Measurements from ENCODE around the gene SIRT1.
A peak's percentile ranks its signal among the peaks of the same experiment; 100 is the strongest.
"Not testable (repeated sequence)": the region's sequence is repeated elsewhere in the genome, so short reads cannot be mapped to it uniquely, and the experiment has no call there.

Gene SIRT1

GRCh38 chr10:67877421-67877820, 7.0 kb upstream of the SIRT1 start:
- not testable (repeated sequence) for DNase-seq

DNA sequence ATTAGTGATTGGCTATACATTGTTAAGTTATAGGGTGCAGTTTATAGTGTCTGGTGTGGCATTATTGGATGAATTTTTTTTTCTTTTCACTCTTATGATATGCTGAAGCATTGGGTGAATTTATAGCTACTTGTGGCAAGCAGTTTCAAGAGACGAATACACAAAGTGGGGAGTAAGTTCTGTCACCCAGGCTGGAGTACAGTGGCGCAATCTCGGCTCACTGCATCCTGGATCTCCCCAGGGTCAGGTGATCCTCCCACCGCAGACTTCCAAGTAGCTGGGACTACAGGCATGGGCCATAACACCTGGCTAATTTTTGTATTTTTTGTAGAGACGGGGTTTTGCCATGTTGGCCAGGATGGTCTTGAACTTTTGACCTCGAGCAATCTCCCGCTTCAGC, 6.3 kb upstream of the SIRT1 start:
- no peak for DNase-seq

GRCh38 chr10:67883710-67884312, 645 bp upstream of the SIRT1 start:
- no peak for DNase-seq

DNA sequence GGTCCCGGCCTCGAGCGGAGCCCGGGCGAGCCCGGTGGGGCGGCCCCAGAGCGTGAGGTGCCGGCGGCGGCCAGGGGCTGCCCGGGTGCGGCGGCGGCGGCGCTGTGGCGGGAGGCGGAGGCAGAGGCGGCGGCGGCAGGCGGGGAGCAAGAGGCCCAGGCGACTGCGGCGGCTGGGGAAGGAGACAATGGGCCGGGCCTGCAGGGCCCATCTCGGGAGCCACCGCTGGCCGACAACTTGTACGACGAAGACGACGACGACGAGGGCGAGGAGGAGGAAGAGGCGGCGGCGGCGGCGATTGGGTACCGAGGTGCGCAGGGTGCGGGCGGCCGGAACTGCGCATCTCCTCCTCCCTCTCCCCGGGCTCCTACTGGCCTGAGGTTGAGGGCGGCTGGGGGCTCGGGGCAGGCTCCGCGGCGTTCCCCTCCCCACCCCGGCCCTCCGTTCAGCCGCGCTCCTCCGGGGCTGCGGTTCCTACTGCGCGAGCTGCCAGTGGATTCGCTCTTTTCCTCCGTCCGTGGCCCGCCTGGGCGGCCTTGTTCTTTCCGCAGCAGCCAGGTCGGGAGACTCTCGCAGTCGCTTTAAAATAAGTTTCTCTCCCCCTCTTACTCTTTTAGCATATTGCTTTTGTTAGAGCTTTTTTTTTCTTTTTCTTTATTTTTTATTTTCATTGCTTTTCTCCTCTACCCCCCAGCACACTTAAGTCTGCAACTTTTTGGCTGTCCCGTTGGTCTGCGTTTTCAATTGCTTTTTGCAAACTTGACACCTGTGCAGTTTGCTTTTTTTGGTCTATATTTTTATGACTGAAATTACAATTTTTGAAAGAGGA, 600 bp downstream of the SIRT1 start:
- peak in 1 of 2 experiments; percentile 32 for DNase-seq

DNA sequence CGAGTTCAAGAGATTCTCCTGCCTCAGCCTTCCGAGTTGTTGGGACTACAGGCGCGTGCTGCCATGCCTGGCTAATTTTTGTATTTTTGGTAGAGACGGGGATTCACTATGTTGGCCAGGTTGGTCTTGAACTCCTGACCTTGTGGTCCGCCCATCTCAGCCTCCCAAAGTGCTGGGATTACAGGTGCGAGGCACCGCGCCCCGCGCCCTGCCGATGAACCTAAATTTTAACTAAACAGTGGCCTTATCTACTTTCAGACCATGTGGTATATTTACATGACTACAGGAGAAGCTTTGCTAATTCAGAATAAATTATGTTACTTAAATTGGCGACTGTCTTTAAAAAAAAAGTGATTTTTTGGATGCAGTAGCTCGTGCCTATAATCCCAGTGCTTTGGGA, 9.2 kb downstream of the SIRT1 start:
- DNase-seq = no peak

- no peak for DNase-seq
Measured at GRCh38 chr10:67903581-67903980, 19.1 kb downstream of the SIRT1 start.

DNA sequence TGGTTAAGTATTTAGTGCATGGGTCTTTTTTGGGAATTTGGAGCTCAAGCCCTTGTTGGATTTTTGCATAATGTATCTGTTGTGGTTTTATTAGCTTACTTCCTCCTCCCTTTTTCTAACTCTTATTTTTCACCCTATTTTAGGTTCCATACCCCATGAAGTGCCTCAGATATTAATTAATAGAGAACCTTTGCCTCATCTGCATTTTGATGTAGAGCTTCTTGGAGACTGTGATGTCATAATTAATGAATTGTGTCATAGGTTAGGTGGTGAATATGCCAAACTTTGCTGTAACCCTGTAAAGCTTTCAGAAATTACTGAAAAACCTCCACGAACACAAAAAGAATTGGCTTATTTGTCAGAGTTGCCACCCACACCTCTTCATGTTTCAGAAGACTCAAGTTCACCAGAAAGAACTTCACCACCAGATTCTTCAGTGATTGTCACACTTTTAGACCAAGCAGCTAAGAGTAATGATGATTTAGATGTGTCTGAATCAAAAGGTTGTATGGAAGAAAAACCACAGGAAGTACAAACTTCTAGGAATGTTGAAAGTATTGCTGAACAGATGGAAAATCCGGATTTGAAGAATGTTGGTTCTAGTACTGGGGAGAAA, 28.0 kb downstream of the SIRT1 start:
- no peak for DNase-seq

- DNase-seq = no peak
Measured at GRCh38 chr10:67914777-67915340, 30.4 kb downstream of the SIRT1 start.

- no peak for DNase-seq
Measured at GRCh38 chr10:67917169-67917568, 32.7 kb downstream of the SIRT1 start.

DNA sequence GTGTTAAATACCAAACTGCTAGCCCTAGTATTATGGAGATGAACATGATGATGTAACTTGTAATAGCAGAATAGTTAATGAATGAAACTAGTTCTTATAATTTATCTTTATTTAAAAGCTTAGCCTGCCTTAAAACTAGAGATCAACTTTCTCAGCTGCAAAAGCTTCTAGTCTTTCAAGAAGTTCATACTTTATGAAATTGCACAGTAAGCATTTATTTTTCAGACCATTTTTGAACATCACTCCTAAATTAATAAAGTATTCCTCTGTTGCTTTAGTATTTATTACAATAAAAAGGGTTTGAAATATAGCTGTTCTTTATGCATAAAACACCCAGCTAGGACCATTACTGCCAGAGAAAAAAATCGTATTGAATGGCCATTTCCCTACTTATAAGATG, 33.2 kb downstream of the SIRT1 start:
- DNase-seq = no peak

DNA sequence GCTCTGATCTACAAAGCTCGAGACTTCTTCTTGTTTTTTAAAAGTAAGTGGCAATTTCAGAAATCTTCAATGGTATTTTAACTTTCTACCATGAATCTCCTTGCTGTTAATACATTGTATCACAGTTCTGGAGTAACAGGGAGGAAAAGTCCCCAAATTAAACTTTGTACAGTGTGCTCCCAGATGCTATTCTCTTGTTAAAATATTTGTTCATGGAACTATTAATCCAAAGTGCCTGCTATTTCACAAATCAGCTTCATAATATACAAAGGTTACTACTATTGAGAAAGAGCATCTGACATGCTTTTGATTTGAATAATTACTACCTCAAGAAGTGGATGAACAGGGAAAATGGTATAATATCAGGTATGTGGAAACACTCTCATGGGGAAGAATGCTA, 36.6 kb downstream of the SIRT1 start:
- DNase-seq = no peak

GRCh38 chr10:67923551-67923950, 39.1 kb downstream of the SIRT1 start:
- no peak for DNase-seq

GRCh38 chr10:67924136-67924535, 39.7 kb downstream of the SIRT1 start:
- no peak for DNase-seq

GRCh38 chr10:67925449-67926005, 41.1 kb downstream of the SIRT1 start:
- no peak for DNase-seq

DNA sequence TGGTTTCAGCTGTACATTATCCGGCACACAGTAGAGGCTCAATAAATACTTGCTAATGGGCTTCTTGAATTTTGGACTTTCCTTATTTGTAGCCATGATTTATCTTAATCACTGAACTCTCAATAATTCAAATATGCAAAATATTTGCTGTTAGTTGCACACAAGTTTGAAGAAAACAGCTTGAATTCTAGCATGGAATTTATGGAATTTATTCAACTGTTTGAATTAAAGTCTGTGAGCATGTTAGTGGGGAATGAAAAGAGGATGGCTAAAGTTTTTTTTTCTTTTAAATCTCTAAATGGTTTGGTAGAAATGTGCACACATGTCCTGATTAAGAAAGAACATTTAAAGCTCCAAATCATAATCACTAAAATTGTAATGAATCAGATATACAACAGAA, 42.5 kb downstream of the SIRT1 start:
- no peak for DNase-seq

GRCh38 chr10:67933199-67933598, 48.7 kb downstream of the SIRT1 start:
- no peak for DNase-seq

DNA sequence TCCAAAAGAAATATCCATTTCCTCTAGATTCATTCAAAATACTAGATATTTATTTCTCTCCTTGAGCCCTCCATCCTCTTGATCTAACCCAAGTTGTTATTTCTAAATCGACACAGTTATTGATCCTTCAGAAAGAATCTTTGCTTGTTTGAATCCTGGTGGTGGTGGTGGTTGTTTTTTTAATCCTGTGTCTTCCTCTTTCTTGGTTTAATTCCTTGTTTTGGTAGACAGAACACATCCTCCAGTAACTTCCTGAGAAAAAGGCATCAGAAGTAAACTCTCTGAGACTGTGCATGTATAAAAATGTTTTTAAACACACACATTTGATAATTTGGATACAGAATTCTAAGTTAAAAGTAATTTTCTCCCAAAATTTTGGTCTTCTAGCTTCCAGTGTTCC, 49.9 kb downstream of the SIRT1 start:
- no peak for DNase-seq

DNA sequence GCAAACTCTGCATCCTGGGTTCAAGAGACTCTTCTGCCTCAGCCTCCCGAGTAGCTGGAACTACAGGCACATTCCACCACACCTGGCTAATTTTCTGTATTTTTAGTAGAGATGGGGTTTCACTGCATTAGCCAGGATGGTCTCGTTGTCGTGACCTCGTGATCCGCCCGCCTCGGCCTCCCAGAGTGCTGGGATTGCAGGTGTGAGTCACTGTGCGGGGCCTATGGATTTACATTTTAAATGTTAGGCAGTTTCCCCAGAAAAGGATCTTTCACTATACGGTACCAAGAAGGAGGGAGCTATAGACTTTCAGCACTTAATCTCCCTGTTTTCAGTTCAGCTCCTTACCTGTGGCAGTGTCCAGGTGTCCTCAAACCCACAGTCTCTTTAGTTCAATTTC, 50.8 kb downstream of the SIRT1 start:
- no peak for DNase-seq

DNA sequence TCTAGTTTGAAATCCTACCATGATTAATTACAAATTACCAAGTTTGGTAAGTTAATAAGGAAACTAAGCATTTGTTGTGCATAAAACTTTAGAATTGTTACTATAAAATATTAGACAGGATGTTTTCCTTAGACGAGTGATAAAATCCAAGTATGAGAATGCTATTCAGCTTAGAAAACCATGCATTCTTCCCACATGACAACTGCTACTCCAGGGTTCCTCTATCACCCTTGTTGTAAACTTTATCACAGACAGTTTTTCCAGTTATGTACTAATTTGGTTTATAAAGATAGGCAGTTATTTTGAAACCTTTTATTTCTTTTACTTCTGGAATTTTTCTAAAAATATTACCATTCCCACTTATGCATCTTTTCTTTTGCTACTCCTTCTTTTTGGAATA, 52.0 kb downstream of the SIRT1 start:
- DNase-seq = no peak

GRCh38 chr10:67943917-67944316, 59.5 kb downstream of the SIRT1 start:
- DNase-seq = no peak

DNA sequence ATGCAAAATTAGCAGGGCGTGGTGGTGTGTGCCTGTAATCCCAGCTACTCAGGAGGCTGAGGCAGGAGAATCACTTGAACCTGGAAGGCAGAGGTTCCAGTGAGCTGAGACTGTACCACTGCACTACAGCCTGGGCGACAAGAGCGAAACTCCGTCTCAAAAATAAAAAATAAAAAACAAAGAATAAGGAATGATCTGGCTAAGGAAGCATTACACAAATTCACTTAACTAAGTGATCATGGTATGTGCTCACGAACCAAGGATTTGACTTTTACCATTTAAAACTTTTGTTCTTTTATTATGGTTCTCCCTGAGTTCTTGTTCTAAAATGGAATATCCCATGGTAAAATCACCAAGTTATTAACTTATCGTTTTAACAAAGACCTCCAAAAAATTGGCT, 71.2 kb downstream of the SIRT1 start:
- DNase-seq = no peak

DNA sequence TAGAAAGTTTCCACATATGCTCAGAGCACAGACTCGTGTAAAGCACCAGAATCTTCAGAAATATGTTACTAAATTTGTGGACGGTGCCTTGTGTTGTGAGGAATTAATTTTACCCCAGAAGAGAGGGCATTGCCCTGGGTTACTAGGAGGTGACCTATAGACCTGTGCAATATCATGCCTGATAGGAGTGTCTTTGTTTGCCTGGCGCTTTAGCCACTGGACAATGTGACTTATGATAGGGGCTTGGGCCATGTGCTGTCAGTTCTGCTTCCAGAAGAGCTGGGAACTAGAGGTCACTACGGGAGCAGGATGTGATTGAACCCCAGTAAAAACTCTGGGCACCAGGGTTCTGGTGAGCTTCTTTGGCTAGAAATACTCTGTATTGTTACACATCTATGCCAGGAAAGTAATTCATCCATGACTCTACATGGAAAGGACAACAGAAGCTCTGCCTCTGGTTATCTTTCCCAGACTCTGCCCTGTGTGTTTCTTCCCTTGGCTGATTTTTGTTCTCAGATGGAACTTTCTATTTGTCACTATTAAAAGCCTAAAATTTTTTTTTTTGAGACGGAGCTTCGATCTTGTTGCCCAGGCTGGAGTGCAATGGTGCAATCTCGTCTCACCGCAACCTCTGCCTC, 75.5 kb downstream of the SIRT1 start:
- DNase-seq = no peak

DNA sequence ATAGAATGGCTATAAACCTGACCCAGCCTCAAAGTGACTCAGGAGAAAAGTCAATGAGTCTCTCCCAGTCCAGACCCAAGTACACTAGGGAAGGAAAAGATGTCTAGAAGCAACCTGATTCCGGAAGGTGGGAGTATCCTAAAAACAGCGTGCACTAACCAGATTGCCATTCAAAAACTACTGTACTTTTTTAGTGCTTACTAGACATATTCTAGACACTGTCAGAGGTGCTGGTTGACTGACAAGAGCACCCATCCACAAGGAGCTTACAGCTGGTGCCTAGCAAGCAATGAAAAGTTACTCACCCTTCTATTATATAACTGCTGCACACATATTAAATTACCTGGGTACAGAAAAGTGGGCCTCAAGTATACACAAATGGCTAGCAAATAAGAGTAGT, 81.0 kb downstream of the SIRT1 start:
- no peak for DNase-seq

Data from SHP77 (cell line).